HG02678 (cell line): ENCODE measurements around the gene ARHGAP10.

ENCODE experiments used
- ATAC-seq: cut with Tn5 transposase; IDR thresholded peaks from one replicate; pipeline ENCODE4 v1.9.1; 2021; ENCODE audit warnings: mild to moderate bottlenecking, moderate library complexity; ENCODE audit not compliant: unreplicated experiment

ARHGAP10 gene

GRCh38 chr4:147846318-147847155 lies 114.6 kb downstream of the ARHGAP10 start:
- peak; percentile 75 for ATAC-seq

- ATAC-seq: no peak
Measured at GRCh38 chr4:147847751-147848590, 116.1 kb downstream of the ARHGAP10 start.

- no peak for ATAC-seq
Measured at GRCh38 chr4:147848634-147849033, 116.7 kb downstream of the ARHGAP10 start.

GRCh38 chr4:147851135-147851534 lies 119.2 kb downstream of the ARHGAP10 start:
- ATAC-seq: no peak

GRCh38 chr4:147853706-147854105 lies 121.8 kb downstream of the ARHGAP10 start:
- ATAC-seq: no peak

- no peak for ATAC-seq
Measured at GRCh38 chr4:147854154-147854553, 122.3 kb downstream of the ARHGAP10 start.

- no peak for ATAC-seq
Measured at GRCh38 chr4:147855571-147856009, 123.7 kb downstream of the ARHGAP10 start.

- ATAC-seq: no peak
Measured at GRCh38 chr4:147860960-147861359, 129.1 kb downstream of the ARHGAP10 start.

- no peak for ATAC-seq
Measured at GRCh38 chr4:147862043-147862692, 130.3 kb downstream of the ARHGAP10 start.

GRCh38 chr4:147863111-147863747 lies 131.3 kb downstream of the ARHGAP10 start:
- ATAC-seq: peak; percentile 50

GRCh38 chr4:147863808-147864472 lies 132.1 kb downstream of the ARHGAP10 start:
- ATAC-seq: no peak

GRCh38 chr4:147864607-147865006 lies 132.7 kb downstream of the ARHGAP10 start:
- ATAC-seq: no peak

- ATAC-seq: no peak
Measured at GRCh38 chr4:147865926-147866325, 134.0 kb downstream of the ARHGAP10 start.

- ATAC-seq: peak; percentile 83
Measured at GRCh38 chr4:147866532-147867271, 134.8 kb downstream of the ARHGAP10 start.

- ATAC-seq: no peak
Measured at GRCh38 chr4:147874109-147874508, 142.2 kb downstream of the ARHGAP10 start.

GRCh38 chr4:147877308-147877771 lies 145.5 kb downstream of the ARHGAP10 start:
- ATAC-seq: no peak

GRCh38 chr4:147879676-147880075 lies 147.8 kb downstream of the ARHGAP10 start:
- ATAC-seq: no peak

GRCh38 chr4:147880511-147880910 lies 148.6 kb downstream of the ARHGAP10 start:
- ATAC-seq: no peak

GRCh38 chr4:147884536-147884935 lies 152.6 kb downstream of the ARHGAP10 start:
- no peak for ATAC-seq
